Glutamatergic neuron (in vitro differentiated cells): ENCODE results near the gene DOCK1. TPM values are rescaled to one million over a fixed set of nuclear protein-coding genes. Genes with fewer than 3 reads are reported as not detected.
"Not testable (repeated sequence)": the region's sequence is repeated elsewhere in the genome, so short reads cannot be mapped to it uniquely, and the experiment has no call there.

ENCODE experiments used
- DNase-seq: peaks from one replicate; pipeline ENCODE4 v3.0.0; 2022
- H3K27ac Mint-ChIP-seq: one replicate; pipeline ENCODE4 v1.8.0; 2020; ENCODE audit warnings: mild to moderate bottlenecking, mixed read lengths, inconsistent platforms; ENCODE audit not compliant: unreplicated experiment
- H3K27me3 Mint-ChIP-seq: one replicate; pipeline ENCODE4 v1.8.0; 2020; ENCODE audit warnings: mild to moderate bottlenecking, moderate library complexity, mixed read lengths, inconsistent platforms; ENCODE audit not compliant: unreplicated experiment
- H3K36me3 Mint-ChIP-seq: one replicate; pipeline ENCODE4 v1.8.0; 2020; ENCODE audit warnings: mild to moderate bottlenecking, mixed read lengths, inconsistent platforms; ENCODE audit not compliant: unreplicated experiment
- H3K4me1 Mint-ChIP-seq: one replicate; pipeline ENCODE4 v1.8.0; 2020; ENCODE audit warnings: mild to moderate bottlenecking, low read depth, mixed read lengths, inconsistent platforms; ENCODE audit not compliant: unreplicated experiment
- H3K4me3 Mint-ChIP-seq: one replicate; pipeline ENCODE4 v1.8.0; 2020; ENCODE audit warnings: mild to moderate bottlenecking, mixed read lengths, inconsistent platforms; ENCODE audit not compliant: unreplicated experiment
- H3K9me3 Mint-ChIP-seq: one replicate; pipeline ENCODE4 v1.8.0; 2020; ENCODE audit warnings: mild to moderate bottlenecking, moderate library complexity, mixed read lengths, inconsistent platforms; ENCODE audit not compliant: unreplicated experiment
- total RNA-seq: library from RNA; stranded (reverse); fragmentation: NEBNext Ultra II Directional; extraction: Animal tissue kit (Norgen Biotek cat#: 25700); gene quantifications from one replicate; pipeline ENCODE4 v1.2.1, GENCODE V29; 2021; ENCODE audit not compliant: unreplicated experiment
- TF ChIP-seq, protein P1 (sequence below): fragments of 200-600 bp; sonication (generic); IDR thresholded peaks from one replicate; pipeline ENCODE4 v1.5.0; 2021; ENCODE audit not compliant: partially characterized antibody, unreplicated experiment

DOCK1 gene
- total RNA-seq, 1 donor from 2014 or later, result 19.7 TPM

GRCh38 chr10:126893206-126893605, 12.0 kb upstream of the DOCK1 start:
- DNase-seq, result no peak

DNA sequence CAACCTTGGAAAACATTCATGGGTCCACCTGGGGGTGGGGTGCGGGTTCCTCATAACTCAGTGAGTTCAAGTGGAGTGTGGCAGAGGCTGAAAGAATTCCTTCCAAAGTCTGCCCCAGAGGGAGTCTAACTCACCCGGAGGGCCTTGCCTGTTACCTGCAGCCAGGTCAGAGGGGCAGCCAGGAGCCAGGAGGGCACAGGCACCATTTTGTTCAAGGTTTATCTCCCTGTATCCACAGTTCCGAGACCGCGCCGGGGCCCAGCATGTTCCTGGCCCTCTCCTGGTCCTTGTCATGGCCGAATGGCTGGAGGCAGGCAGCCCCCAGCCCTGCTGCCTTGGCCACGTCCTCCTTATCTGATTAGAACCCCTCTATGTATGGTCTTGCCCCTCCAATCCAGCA, 11.4 kb upstream of the DOCK1 start:
- no peak for DNase-seq
- H3K27ac Mint-ChIP-seq, result no peak overlapping the region
- H3K4me1 Mint-ChIP-seq, result no peaks in the 10 kb centered on the region
- TF ChIP-seq, protein P1, sequence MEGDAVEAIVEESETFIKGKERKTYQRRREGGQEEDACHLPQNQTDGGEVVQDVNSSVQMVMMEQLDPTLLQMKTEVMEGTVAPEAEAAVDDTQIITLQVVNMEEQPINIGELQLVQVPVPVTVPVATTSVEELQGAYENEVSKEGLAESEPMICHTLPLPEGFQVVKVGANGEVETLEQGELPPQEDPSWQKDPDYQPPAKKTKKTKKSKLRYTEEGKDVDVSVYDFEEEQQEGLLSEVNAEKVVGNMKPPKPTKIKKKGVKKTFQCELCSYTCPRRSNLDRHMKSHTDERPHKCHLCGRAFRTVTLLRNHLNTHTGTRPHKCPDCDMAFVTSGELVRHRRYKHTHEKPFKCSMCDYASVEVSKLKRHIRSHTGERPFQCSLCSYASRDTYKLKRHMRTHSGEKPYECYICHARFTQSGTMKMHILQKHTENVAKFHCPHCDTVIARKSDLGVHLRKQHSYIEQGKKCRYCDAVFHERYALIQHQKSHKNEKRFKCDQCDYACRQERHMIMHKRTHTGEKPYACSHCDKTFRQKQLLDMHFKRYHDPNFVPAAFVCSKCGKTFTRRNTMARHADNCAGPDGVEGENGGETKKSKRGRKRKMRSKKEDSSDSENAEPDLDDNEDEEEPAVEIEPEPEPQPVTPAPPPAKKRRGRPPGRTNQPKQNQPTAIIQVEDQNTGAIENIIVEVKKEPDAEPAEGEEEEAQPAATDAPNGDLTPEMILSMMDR, result no peak
- H3K27me3 Mint-ChIP-seq, result peaks cover 1% of the 10 kb centered on the region
- H3K9me3 Mint-ChIP-seq, result peaks cover 3% of the 10 kb centered on the region
- H3K4me3 Mint-ChIP-seq, result no peak overlapping the region
- peaks cover 6% of the 10 kb centered on the region for H3K36me3 Mint-ChIP-seq

More at GRCh38 chr10:126893206-126893605, 12.0 kb upstream of the DOCK1 start:
- H3K27ac Mint-ChIP-seq, result no peak overlapping the region
- H3K9me3 Mint-ChIP-seq, result peaks cover 2% of the 10 kb centered on the region
- H3K4me1 Mint-ChIP-seq, result no peaks in the 10 kb centered on the region
- peaks cover 1% of the 10 kb centered on the region for H3K27me3 Mint-ChIP-seq
- no peak overlapping the region for H3K4me3 Mint-ChIP-seq
- TF ChIP-seq, protein P1, result no peak
- H3K36me3 Mint-ChIP-seq, result peaks cover 6% of the 10 kb centered on the region

GRCh38 chr10:126895214-126895781, 9.9 kb upstream of the DOCK1 start:
- H3K9me3 Mint-ChIP-seq, result peaks cover 1% of the 10 kb centered on the region
- peaks cover 11% of the 10 kb centered on the region for H3K36me3 Mint-ChIP-seq
- no peak overlapping the region for H3K27ac Mint-ChIP-seq
- no peak for DNase-seq
- peaks cover 1% of the 10 kb centered on the region for H3K27me3 Mint-ChIP-seq
- H3K4me3 Mint-ChIP-seq, result no peak overlapping the region
- TF ChIP-seq, protein P1, result no peak
- H3K4me1 Mint-ChIP-seq, result no peaks in the 10 kb centered on the region

- H3K4me1 Mint-ChIP-seq, result no peaks in the 10 kb centered on the region
- peaks cover 5% of the 10 kb centered on the region for H3K36me3 Mint-ChIP-seq
- no peak overlapping the region for H3K27ac Mint-ChIP-seq
- no peak for DNase-seq
- TF ChIP-seq, protein P1, result no peak
- no peak overlapping the region for H3K4me3 Mint-ChIP-seq
- peaks cover 1% of the 10 kb centered on the region for H3K9me3 Mint-ChIP-seq
- peaks cover 1% of the 10 kb centered on the region for H3K27me3 Mint-ChIP-seq
Observed at GRCh38 chr10:126898460-126898859, 6.8 kb upstream of the DOCK1 start.

DNA sequence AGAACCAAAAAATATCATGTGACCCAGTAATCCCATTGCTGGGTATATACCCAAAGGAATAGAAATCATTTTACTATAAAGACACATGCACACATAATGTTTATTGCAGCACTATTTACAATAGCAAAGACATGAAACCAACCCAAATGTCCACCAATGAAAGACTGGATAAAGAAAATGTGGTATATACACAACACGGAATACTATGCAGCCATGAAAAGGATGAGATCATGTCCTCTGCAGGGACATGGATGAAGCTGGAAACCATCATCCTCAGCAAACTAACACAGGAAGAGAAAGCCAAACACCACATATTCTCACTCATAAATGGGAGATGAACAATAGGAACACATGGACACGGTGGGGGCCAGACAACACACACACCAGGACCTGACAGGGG, 5.7 kb upstream of the DOCK1 start:
- DNase-seq, H3K27me3 Mint-ChIP-seq, H3K27ac Mint-ChIP-seq, H3K4me3 Mint-ChIP-seq, H3K9me3 Mint-ChIP-seq, H3K36me3 Mint-ChIP-seq, H3K4me1 Mint-ChIP-seq: not testable (repeated sequence)
